HFFc6 (cell line): Measurements from ENCODE around the gene OR2T35. TPM values are rescaled to one million over a fixed set of nuclear protein-coding genes. Genes with fewer than 3 reads are reported as not detected.

Source experiments
- DNase-seq: peaks from one replicate; pipeline ENCODE4 v3.0.0-alpha.2; 2018
- H3K27ac Mint-ChIP-seq: 2 replicates; pipeline ENCODE4 v1.8.0; 2020; ENCODE audit warnings: mild to moderate bottlenecking, mixed read lengths
- H3K27me3 Mint-ChIP-seq: 2 replicates; pipeline ENCODE4 v1.8.0; 2021; ENCODE audit warnings: mild to moderate bottlenecking, moderate library complexity, mixed read lengths; ENCODE audit not compliant: insufficient read depth
- H3K36me3 Mint-ChIP-seq: 2 replicates; pipeline ENCODE4 v1.8.0; 2021; ENCODE audit warnings: low read depth, mixed read lengths
- H3K4me1 Mint-ChIP-seq: 2 replicates; pipeline ENCODE4 v1.8.0; 2020; ENCODE audit warnings: low read depth, mixed read lengths
- H3K4me3 Mint-ChIP-seq: 2 replicates; pipeline ENCODE4 v1.8.0; 2020; ENCODE audit warnings: mild to moderate bottlenecking, moderate library complexity, mixed read lengths
- H3K9me3 Mint-ChIP-seq: 2 replicates; pipeline ENCODE4 v1.8.0; 2020; ENCODE audit warnings: mild to moderate bottlenecking, mixed read lengths
- total RNA-seq, 6 experiments: library from RNA; stranded (reverse); fragmentation: NEBNext Ultra II Directional; extraction: Animal tissue kit (Norgen Biotek cat#: 25700); gene quantifications; 2 replicates in 1 of 6; 3 replicates in 5 of 6; pipeline ENCODE4 v1.2.3, GENCODE V29; 2021
- TF ChIP-seq, protein P1 (sequence below): fragments of 200-600 bp; sonication (generic); IDR thresholded peaks from 2 replicates; pipeline ENCODE4 v1.5.0; 2021; ENCODE audit warnings: antibody characterized with exemption, mild to moderate bottlenecking

The OR2T35 gene
- total RNA-seq, 6 experiments from 2014 or later: not detected

DNA sequence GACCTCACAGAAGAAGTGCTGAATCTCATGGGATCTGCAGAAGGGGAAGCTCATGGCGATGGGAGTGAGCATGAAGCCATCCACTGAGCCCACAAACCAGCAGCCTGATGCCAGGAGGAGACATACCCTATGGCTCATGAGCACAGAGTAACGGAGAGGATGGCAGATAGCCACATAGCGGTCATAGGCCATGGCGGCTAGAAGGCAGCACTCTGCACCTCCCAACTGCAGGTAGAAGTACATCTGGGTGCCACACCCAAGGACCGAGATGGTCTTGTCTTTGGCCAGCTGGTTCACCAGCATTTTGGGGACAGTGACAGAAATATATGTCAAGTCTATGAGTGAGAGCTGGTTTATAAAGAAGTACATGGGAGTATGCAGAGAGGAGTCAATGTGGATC is 51.9 kb downstream of the OR2T35 start:
- TF ChIP-seq, protein P1, sequence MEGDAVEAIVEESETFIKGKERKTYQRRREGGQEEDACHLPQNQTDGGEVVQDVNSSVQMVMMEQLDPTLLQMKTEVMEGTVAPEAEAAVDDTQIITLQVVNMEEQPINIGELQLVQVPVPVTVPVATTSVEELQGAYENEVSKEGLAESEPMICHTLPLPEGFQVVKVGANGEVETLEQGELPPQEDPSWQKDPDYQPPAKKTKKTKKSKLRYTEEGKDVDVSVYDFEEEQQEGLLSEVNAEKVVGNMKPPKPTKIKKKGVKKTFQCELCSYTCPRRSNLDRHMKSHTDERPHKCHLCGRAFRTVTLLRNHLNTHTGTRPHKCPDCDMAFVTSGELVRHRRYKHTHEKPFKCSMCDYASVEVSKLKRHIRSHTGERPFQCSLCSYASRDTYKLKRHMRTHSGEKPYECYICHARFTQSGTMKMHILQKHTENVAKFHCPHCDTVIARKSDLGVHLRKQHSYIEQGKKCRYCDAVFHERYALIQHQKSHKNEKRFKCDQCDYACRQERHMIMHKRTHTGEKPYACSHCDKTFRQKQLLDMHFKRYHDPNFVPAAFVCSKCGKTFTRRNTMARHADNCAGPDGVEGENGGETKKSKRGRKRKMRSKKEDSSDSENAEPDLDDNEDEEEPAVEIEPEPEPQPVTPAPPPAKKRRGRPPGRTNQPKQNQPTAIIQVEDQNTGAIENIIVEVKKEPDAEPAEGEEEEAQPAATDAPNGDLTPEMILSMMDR: no peak

DNA sequence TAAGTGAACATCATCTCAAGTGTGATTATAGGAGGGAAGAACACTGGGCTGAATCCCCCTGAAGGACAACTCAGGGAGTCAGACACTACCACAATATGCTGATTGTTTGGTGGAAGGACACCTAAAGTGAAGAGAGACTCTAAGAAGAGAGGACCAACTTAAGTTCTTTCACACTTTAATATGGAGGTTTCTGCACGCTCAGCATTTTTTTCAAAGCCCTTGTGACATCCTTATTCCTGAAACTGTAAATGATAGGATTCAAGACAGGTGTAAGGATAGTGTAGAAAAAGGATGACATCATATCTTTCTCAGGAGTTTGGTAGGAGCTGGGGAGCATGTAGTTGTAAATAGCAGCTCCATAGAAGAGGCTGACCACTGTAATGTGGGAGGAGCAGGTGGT is 52.4 kb downstream of the OR2T35 start:
- peaks cover 7% of the 10 kb centered on the region; the same call in 1 of the 2 replicates for H3K9me3 Mint-ChIP-seq
- H3K4me1 Mint-ChIP-seq: no peaks in the 10 kb centered on the region
- H3K27ac Mint-ChIP-seq: no peak overlapping the region
- DNase-seq: no peak
- TF ChIP-seq, protein P1: no peak
- H3K36me3 Mint-ChIP-seq: no peaks in the 10 kb centered on the region
- H3K4me3 Mint-ChIP-seq: no peak overlapping the region
- H3K27me3 Mint-ChIP-seq: no peaks in the 10 kb centered on the region

More for the DNA sequence above, 51.9 kb downstream of the OR2T35 start:
- Mint-ChIP-seq H3K27me3 (no peaks in the 10 kb centered on the region), H3K9me3 (peaks cover 7% of the 10 kb centered on the region; the same call in 1 of the 2 replicates), H3K4me3 (no peak overlapping the region), H3K36me3 (no peaks in the 10 kb centered on the region), H3K27ac (no peak overlapping the region), H3K4me1 (no peaks in the 10 kb centered on the region)
- no peak for DNase-seq

DNA sequence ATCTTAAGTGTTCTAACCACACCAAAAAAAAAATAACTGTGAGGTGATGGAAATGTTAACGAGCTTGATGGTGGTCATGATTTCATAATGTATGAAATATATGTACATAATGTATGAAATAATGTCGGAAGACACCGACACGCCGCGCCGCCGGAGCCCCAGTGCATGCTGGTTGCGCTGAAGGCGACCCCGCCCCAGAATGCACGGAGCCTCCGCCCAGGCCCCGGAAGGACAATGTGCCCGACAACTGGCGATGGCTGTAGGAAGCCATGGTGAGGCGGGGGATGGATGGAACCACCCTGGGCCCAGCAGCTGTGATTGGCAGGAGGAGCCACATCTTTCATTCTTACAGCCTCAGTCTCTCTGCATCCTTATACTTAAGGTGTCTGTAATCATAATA is 55.0 kb downstream of the OR2T35 start:
- DNase-seq: no peak
- Mint-ChIP-seq H3K4me1 (no peaks in the 10 kb centered on the region), H3K36me3 (no peaks in the 10 kb centered on the region), H3K4me3 (no peak overlapping the region), H3K27me3 (no peaks in the 10 kb centered on the region), H3K27ac (no peak overlapping the region), H3K9me3 (peaks cover 7% of the 10 kb centered on the region; the same call in 1 of the 2 replicates)
- TF ChIP-seq, protein P1: no peak

DNA sequence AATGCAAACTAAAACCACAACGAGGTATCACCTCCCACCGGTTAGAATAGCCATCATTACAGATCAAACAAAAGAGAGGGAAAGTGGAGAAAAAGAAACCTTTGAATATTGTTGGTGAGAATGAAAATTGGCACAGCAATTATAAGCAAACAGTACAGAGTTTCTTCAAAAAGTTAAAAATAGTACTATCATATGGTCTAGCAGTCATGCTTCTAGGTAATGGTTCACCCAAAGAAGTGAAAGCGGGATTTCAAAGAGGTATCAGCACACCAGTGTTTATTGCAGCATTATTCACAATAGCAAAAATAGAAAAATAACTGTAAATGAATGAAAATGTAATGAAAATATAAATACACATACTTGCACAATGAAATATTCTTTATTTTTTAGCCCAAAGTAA is 55.7 kb downstream of the OR2T35 start:
- no peak for DNase-seq
- H3K36me3 Mint-ChIP-seq: no peaks in the 10 kb centered on the region
- TF ChIP-seq, protein P1: no peak
- H3K9me3 Mint-ChIP-seq: peaks cover 10% of the 10 kb centered on the region
- no peaks in the 10 kb centered on the region for H3K27me3 Mint-ChIP-seq
- no peak overlapping the region for H3K27ac Mint-ChIP-seq
- H3K4me3 Mint-ChIP-seq: no peak overlapping the region
- H3K4me1 Mint-ChIP-seq: no peaks in the 10 kb centered on the region

Other genes starting within 250 kb of the OR2T35 start
- not detected for gene OR2T1, start 242.2 kb downstream of the OR2T35 start, total RNA-seq
- gene OR2T2, start 199.6 kb downstream of the OR2T35 start, total RNA-seq: not detected
- gene OR2T3, start 171.9 kb downstream of the OR2T35 start, total RNA-seq: not detected
- not detected for gene OR2T5, start 156.7 kb downstream of the OR2T35 start, total RNA-seq
- not detected for gene OR2G6, start 137.2 kb downstream of the OR2T35 start, total RNA-seq
- gene OR2T29, start 82.5 kb downstream of the OR2T35 start, total RNA-seq: not detected
- gene OR2T34, start 70.5 kb downstream of the OR2T35 start, total RNA-seq: not detected
- not detected for gene OR2T10, start 47.6 kb downstream of the OR2T35 start, total RNA-seq
- not detected for gene OR2T11, start 10.2 kb downstream of the OR2T35 start, total RNA-seq
- not detected for gene OR2T27, start 10.2 kb upstream of the OR2T35 start, total RNA-seq
- not detected for gene OR14I1, start 57.5 kb upstream of the OR2T35 start, total RNA-seq
- gene LYPD8, start 110.5 kb upstream of the OR2T35 start, total RNA-seq: under 1 TPM in 4 of 6 experiments, not detected in 2; 0.14 to 0.58 (median 0.25) TPM
- gene SH3BP5L, start 180.6 kb upstream of the OR2T35 start, total RNA-seq: 10 to 100 TPM; 29.8 to 42.1 (median 32.2) TPM
- gene ZNF672, start 192.9 kb upstream of the OR2T35 start, total RNA-seq: 10 to 100 TPM; 13.8 to 20.8 (median 17.6) TPM
- gene ZNF692, start 213.8 kb upstream of the OR2T35 start, total RNA-seq: 10 to 100 TPM; 18.4 to 28.9 (median 21.1) TPM